Measurements from ENCODE around the gene PPP1R14B. TPM values are rescaled to one million over a fixed set of nuclear protein-coding genes. Genes with fewer than 3 reads are reported as not detected.

PPP1R14B gene
- total and polyA plus RNA-seq, 2 donors (not counting 3 experiments of a cell fraction or from before 2014, with no cell fraction given), result 308 to 431 TPM

DNA sequence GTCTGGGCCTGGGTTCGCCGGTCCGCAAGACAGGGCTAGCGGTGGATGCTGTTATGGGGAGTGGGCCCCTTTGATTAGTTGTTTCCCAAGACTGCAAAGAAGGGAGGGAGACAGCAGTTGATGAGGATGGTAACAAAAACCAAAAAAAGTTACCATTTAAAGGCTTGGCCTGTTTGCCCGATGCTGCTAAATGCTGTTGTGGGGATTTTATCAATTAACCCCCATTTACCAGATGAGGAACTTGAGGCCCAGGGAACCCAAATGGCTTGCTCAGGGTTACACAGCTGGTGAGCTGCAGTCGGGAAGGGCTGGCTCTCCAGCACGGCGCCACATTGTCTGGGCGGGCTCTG, 24.1 kb downstream of the PPP1R14B start:
- intact Hi-C loops (cut with micrococcal nuclease) (no loop called here), dilution Hi-C loops (cut with MboI; ENCODE audit: extremely low pct_ligation_motif_present, low sequenced_read_pairs) (no loop called here)
- no peak overlapping the region for H3K27ac ChIP-seq (ENCODE audit: insufficient read depth, low read depth, low read length)
- H3K27me3 ChIP-seq (ENCODE audit: control insufficient read depth in 2 of 2, insufficient read depth in 2 of 2, low read length in 2 of 2), result no peaks in the 10 kb centered on the region
- no peak overlapping the region for H3K4me3 ChIP-seq (replicated peaks in 1 of 3; ENCODE audit: insufficient read depth in 1 of 3, low read depth in 1 of 3, low read length in 3 of 3)
- H2AFZ ChIP-seq (ENCODE audit: low read depth, low read length), result no peak overlapping the region
- no peaks in the 10 kb centered on the region for H4K20me1 ChIP-seq (replicated peaks; ENCODE audit: control insufficient read depth, extremely low read depth, insufficient read depth, low read length)
- FAIRE-seq, result no peak
- H3K9me3 ChIP-seq (replicated peaks; ENCODE audit: control insufficient read depth, insufficient read depth, low read length), result no peaks in the 10 kb centered on the region
- DNase-seq (ENCODE audit: low read depth, low spot score), result no peak
- CTCF ChIA-PET, result no interaction called here
- TF ChIP-seq, protein P1, sequence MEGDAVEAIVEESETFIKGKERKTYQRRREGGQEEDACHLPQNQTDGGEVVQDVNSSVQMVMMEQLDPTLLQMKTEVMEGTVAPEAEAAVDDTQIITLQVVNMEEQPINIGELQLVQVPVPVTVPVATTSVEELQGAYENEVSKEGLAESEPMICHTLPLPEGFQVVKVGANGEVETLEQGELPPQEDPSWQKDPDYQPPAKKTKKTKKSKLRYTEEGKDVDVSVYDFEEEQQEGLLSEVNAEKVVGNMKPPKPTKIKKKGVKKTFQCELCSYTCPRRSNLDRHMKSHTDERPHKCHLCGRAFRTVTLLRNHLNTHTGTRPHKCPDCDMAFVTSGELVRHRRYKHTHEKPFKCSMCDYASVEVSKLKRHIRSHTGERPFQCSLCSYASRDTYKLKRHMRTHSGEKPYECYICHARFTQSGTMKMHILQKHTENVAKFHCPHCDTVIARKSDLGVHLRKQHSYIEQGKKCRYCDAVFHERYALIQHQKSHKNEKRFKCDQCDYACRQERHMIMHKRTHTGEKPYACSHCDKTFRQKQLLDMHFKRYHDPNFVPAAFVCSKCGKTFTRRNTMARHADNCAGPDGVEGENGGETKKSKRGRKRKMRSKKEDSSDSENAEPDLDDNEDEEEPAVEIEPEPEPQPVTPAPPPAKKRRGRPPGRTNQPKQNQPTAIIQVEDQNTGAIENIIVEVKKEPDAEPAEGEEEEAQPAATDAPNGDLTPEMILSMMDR (IDR thresholded peaks at IDR 0.05; ENCODE audit: extremely low read depth in 1 of 2, insufficient read depth in 1 of 2, low read depth in 1 of 2, low read length in 2 of 2), result no peak
- TF ChIP-seq POLR2A (IDR thresholded peaks at IDR 0.05; ENCODE audit: low read depth, low read length) (no peak), JUN (IDR thresholded peaks at IDR 0.05; ENCODE audit: borderline replicate concordance, insufficient read depth, insufficient read length, low read depth) (no peak), POLR2AphosphoS5 (IDR thresholded peaks at IDR 0.05; ENCODE audit: insufficient read depth, low read depth, low read length) (no peak), GATA2 (IDR thresholded peaks at IDR 0.05; ENCODE audit: insufficient read depth, insufficient read length, low read depth, low read length) (no peak), FOS (IDR thresholded peaks at IDR 0.05; ENCODE audit: borderline replicate concordance, insufficient read depth, low read length) (no peak), EZH2 (IDR thresholded peaks at IDR 0.05; ENCODE audit: borderline replicate concordance, low read depth, low read length, severe bottlenecking) (no peak), MYC (IDR thresholded peaks at IDR 0.05; ENCODE audit: low read depth, low read length) (no peak)
- TF ChIP-seq, protein P2, sequence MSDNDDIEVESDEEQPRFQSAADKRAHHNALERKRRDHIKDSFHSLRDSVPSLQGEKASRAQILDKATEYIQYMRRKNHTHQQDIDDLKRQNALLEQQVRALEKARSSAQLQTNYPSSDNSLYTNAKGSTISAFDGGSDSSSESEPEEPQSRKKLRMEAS (IDR thresholded peaks at IDR 0.05; ENCODE audit: insufficient read depth, insufficient read length), result no peak
- H3K4me2 ChIP-seq (ENCODE audit: insufficient read depth, low read length), result no peak overlapping the region
- H3K9me1 ChIP-seq (replicated peaks; ENCODE audit: control insufficient read depth, extremely low read depth, insufficient read depth, low read length), result no peaks in the 10 kb centered on the region
- POLR2A ChIA-PET, result no interaction called here
- H3K9ac ChIP-seq (replicated peaks; ENCODE audit: extremely low read depth, insufficient read depth, low read length), result no peak overlapping the region
- H3K79me2 ChIP-seq (ENCODE audit: control insufficient read depth, insufficient read depth, low read length), result peaks cover 8% of the 10 kb centered on the region
- BruUV-seq (replicated peaks), result no TSS peak
- H3K4me1 ChIP-seq (ENCODE audit: control insufficient read depth, extremely low read depth, insufficient read depth, low read length), result peaks cover 13% of the 10 kb centered on the region
- peaks cover 0 to 6% of the 10 kb centered on the region in 2 experiments for H3K36me3 ChIP-seq (ENCODE audit: control insufficient read depth in 2 of 2, extremely low read depth in 1 of 2, insufficient read depth in 2 of 2, low read length in 2 of 2)
